ENCODE results near the gene NGEF. TPM values are rescaled to one million over a fixed set of nuclear protein-coding genes. Genes with fewer than 3 reads are reported as not detected.
A peak's percentile ranks its signal among the peaks of the same experiment; 100 is the strongest.

The NGEF gene
- total and polyA plus RNA-seq, 10 of the 15 experiments (the other 5 are each of a cell fraction or from before 2014, with no cell fraction given), result 0.12 TPM; not detected in 9

DNA sequence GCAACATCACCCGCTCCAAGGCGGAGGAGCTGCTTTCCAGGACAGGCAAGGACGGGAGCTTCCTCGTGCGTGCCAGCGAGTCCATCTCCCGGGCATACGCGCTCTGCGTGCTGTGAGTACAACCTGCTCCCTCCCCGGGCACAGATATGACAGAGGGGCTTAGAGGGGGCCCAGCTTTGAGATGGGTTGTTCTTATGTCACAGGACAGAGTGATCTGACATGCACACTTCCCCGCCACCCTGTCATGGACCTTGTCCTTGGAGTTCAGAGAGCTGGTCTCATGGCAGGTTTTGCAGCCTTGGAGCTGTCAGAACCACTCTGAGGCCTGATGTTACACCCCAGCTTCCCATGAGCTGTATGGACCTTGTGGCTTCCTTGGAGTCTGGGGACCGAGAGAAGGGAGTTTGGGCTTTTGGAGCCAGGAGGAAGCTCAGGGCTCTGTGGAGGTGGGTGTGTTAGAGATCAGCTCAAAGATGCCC lies 47.5 kb upstream of the NGEF start (continued):
- TF ChIP-seq PAX8 (IDR thresholded peaks at IDR 0.05) (no peak), MLLT1 (IDR thresholded peaks at IDR 0.05) (peak; percentile 44; the same call in 1 of the 2 replicates), YBX1 (IDR thresholded peaks at IDR 0.05) (no peak)
- TF ChIP-seq, protein P1, sequence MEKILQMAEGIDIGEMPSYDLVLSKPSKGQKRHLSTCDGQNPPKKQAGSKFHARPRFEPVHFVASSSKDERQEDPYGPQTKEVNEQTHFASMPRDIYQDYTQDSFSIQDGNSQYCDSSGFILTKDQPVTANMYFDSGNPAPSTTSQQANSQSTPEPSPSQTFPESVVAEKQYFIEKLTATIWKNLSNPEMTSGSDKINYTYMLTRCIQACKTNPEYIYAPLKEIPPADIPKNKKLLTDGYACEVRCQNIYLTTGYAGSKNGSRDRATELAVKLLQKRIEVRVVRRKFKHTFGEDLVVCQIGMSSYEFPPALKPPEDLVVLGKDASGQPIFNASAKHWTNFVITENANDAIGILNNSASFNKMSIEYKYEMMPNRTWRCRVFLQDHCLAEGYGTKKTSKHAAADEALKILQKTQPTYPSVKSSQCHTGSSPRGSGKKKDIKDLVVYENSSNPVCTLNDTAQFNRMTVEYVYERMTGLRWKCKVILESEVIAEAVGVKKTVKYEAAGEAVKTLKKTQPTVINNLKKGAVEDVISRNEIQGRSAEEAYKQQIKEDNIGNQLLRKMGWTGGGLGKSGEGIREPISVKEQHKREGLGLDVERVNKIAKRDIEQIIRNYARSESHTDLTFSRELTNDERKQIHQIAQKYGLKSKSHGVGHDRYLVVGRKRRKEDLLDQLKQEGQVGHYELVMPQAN (conservative IDR thresholded peaks at IDR 0.05), result peak; percentile 9; the same call in 1 of the 2 replicates
- TF ChIP-seq, protein P2, sequence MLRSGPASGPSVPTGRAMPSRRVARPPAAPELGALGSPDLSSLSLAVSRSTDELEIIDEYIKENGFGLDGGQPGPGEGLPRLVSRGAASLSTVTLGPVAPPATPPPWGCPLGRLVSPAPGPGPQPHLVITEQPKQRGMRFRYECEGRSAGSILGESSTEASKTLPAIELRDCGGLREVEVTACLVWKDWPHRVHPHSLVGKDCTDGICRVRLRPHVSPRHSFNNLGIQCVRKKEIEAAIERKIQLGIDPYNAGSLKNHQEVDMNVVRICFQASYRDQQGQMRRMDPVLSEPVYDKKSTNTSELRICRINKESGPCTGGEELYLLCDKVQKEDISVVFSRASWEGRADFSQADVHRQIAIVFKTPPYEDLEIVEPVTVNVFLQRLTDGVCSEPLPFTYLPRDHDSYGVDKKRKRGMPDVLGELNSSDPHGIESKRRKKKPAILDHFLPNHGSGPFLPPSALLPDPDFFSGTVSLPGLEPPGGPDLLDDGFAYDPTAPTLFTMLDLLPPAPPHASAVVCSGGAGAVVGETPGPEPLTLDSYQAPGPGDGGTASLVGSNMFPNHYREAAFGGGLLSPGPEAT (IDR thresholded peaks at IDR 0.05; ENCODE audit: low read depth), result no peak
